Ishikawa (cell line): ENCODE data around the gene ZNF304.

Source experiments
- CEBPB ChIP-seq: IDR thresholded peaks from 2 replicates; pipeline ENCODE4 v1.6.1; 2012
- CREB1 ChIP-seq: IDR thresholded peaks from 2 replicates; pipeline ENCODE4 v1.6.1; 2012; ENCODE audit warnings: low read depth
- EGR1 ChIP-seq: IDR thresholded peaks from 2 replicates; pipeline ENCODE4 v1.6.1; 2012
- EP300 ChIP-seq: IDR thresholded peaks from 2 replicates; pipeline ENCODE4 v1.6.1; 2012; ENCODE audit warnings: borderline replicate concordance
- FOXM1 ChIP-seq: IDR thresholded peaks from 2 replicates; pipeline ENCODE4 v1.6.1; 2012; ENCODE audit warnings: low read depth, borderline replicate concordance
- NFIC ChIP-seq: IDR thresholded peaks from 2 replicates; pipeline ENCODE4 v1.6.1; 2012
- RAD21 ChIP-seq: IDR thresholded peaks from 2 replicates; pipeline ENCODE4 v1.6.1; 2012; ENCODE audit warnings: low read depth
- REST ChIP-seq: IDR thresholded peaks from 2 replicates; pipeline ENCODE4 v1.6.1; 2012; ENCODE audit warnings: low read depth, mild to moderate bottlenecking
- TAF1 ChIP-seq: IDR thresholded peaks from 2 replicates; pipeline ENCODE4 v1.6.1; 2012; ENCODE audit warnings: low read depth, mild to moderate bottlenecking
- TCF12 ChIP-seq: IDR thresholded peaks from 2 replicates; pipeline ENCODE4 v1.6.1; 2012; ENCODE audit warnings: low read depth
- TEAD4 ChIP-seq: IDR thresholded peaks from 2 replicates; pipeline ENCODE4 v1.6.1; 2012
- USF1 ChIP-seq: IDR thresholded peaks from 2 replicates; pipeline ENCODE4 v1.6.1; 2012
- YY1 ChIP-seq: IDR thresholded peaks from 2 replicates; pipeline ENCODE4 v1.6.1; 2012; ENCODE audit warnings: low read depth
- ZBTB7A ChIP-seq: IDR thresholded peaks from 2 replicates; pipeline ENCODE4 v1.6.1; 2012; ENCODE audit warnings: low read depth
- TF ChIP-seq, protein P1 (sequence below): IDR thresholded peaks from 2 replicates; pipeline ENCODE4 v1.6.1; 2012

Gene ZNF304

DNA sequence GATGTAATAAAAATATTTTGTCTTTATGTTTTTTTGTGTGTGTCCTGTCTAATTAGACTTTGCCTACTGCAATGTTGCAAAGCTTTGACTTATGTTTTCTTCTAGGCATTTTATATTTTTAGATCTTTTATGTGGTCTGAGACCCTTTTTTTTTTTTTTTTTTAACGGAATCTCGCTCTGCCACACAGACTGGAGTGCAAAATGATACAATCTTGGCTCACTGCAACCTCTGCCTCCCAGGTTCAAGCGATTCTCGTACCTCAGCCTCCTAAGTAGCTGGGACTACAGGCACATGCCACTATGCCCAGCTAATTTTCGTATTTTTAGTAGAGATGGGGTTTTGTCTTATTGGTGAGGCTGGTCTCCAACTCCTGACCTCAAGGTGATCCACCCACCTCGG is 8.5 kb upstream of the ZNF304 start:
- TF ChIP-seq YY1 (no peak), NFIC (no peak), TEAD4 (no peak), CREB1 (no peak), USF1 (no peak), EGR1 (no peak), CEBPB (no peak), ZBTB7A (no peak), RAD21 (no peak), FOXM1 (no peak), EP300 (no peak), TAF1 (no peak), REST (no peak), TCF12 (no peak)
- TF ChIP-seq, protein P1, sequence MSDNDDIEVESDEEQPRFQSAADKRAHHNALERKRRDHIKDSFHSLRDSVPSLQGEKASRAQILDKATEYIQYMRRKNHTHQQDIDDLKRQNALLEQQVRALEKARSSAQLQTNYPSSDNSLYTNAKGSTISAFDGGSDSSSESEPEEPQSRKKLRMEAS: no peak

GRCh38 chr19:57348136-57348535 is 2.9 kb upstream of the ZNF304 start:
- no peak for TF ChIP-seq CREB1
- no peak for TF ChIP-seq TCF12
- TF ChIP-seq FOXM1: no peak
- TF ChIP-seq, protein P1: no peak

DNA sequence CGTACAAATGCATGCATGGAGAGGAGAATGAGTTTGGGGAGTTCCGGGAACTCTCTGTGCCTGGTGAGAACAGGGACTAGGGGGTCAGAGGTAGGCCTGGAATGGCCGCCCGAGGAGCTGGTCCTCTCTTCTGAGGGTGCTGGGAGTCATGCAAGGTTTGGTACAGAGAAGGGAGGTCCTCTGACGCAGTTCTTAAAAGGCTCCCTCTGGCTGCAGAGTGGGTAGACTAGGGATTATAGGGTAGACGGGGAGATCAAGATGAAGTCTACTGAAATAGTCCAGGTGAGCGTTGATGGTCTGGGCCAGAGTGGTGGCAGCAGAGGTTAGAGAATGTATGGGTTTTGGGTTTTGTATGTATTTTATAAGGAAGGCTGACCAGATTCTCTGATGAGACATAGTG is 796 bp downstream of the ZNF304 start:
- TF ChIP-seq, protein P1: no peak

DNA sequence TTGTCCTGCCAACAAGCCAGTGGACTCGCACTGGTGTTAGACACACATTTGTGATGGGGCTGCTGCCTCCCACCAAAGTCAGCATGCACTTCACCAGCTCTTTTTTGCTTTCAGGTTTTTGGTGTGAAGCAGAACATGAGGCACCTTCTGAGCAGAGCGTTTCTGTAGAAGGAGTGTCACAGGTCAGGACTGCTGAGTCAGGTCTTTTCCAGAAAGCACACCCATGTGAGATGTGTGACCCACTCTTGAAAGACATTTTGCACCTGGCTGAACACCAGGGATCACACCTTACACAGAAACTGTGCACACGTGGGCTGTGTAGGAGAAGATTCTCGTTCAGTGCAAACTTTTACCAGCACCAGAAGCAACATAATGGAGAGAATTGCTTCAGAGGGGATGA is 4.8 kb downstream of the ZNF304 start:
- no peak for TF ChIP-seq REST
- no peak for TF ChIP-seq TAF1
- TF ChIP-seq CREB1: no peak
- TF ChIP-seq RAD21: no peak
- no peak for TF ChIP-seq EP300
- no peak for TF ChIP-seq CEBPB
- no peak for TF ChIP-seq EGR1
- TF ChIP-seq FOXM1: no peak
- no peak for TF ChIP-seq USF1
- no peak for TF ChIP-seq ZBTB7A
- TF ChIP-seq, protein P1: no peak
- no peak for TF ChIP-seq NFIC
- no peak for TF ChIP-seq YY1
- TF ChIP-seq TEAD4: no peak

DNA sequence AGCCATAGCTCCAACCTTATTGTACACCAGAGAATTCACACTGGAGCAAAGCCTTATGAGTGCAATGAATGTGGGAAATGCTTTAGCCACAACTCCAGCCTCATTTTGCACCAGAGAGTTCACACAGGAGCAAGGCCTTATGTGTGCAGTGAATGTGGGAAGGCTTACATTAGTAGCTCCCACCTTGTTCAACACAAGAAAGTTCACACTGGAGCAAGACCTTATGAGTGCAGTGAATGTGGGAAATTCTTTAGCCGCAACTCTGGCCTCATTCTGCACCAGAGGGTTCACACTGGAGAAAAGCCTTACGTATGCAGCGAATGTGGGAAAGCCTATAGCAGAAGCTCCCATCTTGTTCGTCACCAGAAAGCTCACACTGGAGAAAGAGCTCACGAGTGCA is 6.3 kb downstream of the ZNF304 start:
- TF ChIP-seq YY1 (no peak), TEAD4 (no peak), CREB1 (no peak), RAD21 (no peak), REST (no peak), EP300 (no peak), NFIC (no peak), FOXM1 (no peak), TAF1 (no peak), USF1 (no peak), ZBTB7A (no peak), CEBPB (no peak), TCF12 (no peak), EGR1 (no peak)
- TF ChIP-seq, protein P1: no peak
